ENCODE results near the gene EEF2K. TPM values are rescaled to one million over a fixed set of nuclear protein-coding genes. Genes with fewer than 3 reads are reported as not detected.

EEF2K gene
- total RNA-seq, 4 donors from 2014 or later: 14.7 to 59.9 (median 26.4) TPM

- no peak for TF ChIP-seq CTCF (IDR thresholded peaks at IDR 0.05)
- DNase-seq (ENCODE audit: low spot score) (no peak), ATAC-seq (ENCODE audit: low FRiP score) (no peak)
Observed at GRCh38 chr16:22315979-22316378, 109.9 kb downstream of the EEF2K start.

- no peak for TF ChIP-seq CTCF (IDR thresholded peaks at IDR 0.05)
- no peak for ATAC-seq (ENCODE audit: low FRiP score)
- no peak for DNase-seq (ENCODE audit: low spot score)
Observed at GRCh38 chr16:22316411-22316811, 110.3 kb downstream of the EEF2K start.

GRCh38 chr16:22317001-22317530 lies 111.0 kb downstream of the EEF2K start:
- ATAC-seq (ENCODE audit: low FRiP score) (no peak), DNase-seq (ENCODE audit: low spot score) (no peak)
- TF ChIP-seq CTCF (IDR thresholded peaks at IDR 0.05): no peak

GRCh38 chr16:22317625-22318024 lies 111.5 kb downstream of the EEF2K start:
- TF ChIP-seq CTCF (IDR thresholded peaks at IDR 0.05): no peak
- ATAC-seq (ENCODE audit: low FRiP score) (no peak), DNase-seq (ENCODE audit: low spot score) (no peak)

- ATAC-seq (ENCODE audit: low FRiP score) (no peak), DNase-seq (ENCODE audit: low spot score) (no peak)
- TF ChIP-seq CTCF (IDR thresholded peaks at IDR 0.05): no peak
Observed at GRCh38 chr16:22318690-22319358, 112.7 kb downstream of the EEF2K start.

GRCh38 chr16:22320572-22321339 lies 114.7 kb downstream of the EEF2K start:
- TF ChIP-seq CTCF (IDR thresholded peaks at IDR 0.05): no peak
- no peak for DNase-seq (ENCODE audit: low spot score)

More at GRCh38 chr16:22320572-22321339, 114.7 kb downstream of the EEF2K start:
- no peak for ATAC-seq (ENCODE audit: low FRiP score)
